ENCODE results near the gene NEUROD2.

DNA sequence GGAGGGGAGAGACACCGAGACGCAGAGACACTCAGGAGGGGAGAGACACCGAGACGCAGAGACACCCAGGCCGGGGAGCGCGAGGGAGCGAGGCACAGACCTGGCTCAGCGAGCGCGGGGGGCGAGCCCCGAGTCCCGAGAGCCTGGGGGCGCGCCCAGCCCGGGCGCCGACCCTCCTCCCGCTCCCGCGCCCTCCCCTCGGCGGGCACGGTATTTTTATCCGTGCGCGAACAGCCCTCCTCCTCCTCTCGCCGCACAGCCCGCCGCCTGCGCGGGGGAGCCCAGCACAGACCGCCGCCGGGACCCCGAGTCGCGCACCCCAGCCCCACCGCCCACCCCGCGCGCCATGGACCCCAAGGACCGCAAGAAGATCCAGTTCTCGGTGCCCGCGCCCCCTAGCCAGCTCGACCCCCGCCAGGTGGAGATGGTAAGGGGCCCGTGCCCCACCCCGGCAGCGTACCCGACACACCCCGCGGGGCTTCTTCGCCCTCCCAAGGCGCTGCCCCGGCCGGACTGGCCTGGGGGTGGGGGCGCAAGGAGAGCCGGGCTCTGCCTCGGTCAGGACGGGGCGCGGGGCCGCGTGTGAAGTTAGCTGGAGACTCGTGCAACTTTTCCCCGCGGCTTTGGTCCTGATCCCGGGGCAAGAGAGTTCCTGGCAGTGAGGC is 19.5 kb upstream of the NEUROD2 start:
- TF ChIP-seq, protein P1, sequence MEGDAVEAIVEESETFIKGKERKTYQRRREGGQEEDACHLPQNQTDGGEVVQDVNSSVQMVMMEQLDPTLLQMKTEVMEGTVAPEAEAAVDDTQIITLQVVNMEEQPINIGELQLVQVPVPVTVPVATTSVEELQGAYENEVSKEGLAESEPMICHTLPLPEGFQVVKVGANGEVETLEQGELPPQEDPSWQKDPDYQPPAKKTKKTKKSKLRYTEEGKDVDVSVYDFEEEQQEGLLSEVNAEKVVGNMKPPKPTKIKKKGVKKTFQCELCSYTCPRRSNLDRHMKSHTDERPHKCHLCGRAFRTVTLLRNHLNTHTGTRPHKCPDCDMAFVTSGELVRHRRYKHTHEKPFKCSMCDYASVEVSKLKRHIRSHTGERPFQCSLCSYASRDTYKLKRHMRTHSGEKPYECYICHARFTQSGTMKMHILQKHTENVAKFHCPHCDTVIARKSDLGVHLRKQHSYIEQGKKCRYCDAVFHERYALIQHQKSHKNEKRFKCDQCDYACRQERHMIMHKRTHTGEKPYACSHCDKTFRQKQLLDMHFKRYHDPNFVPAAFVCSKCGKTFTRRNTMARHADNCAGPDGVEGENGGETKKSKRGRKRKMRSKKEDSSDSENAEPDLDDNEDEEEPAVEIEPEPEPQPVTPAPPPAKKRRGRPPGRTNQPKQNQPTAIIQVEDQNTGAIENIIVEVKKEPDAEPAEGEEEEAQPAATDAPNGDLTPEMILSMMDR (conservative IDR thresholded peaks at IDR 0.05): no peak
- TF ChIP-seq ZFX (IDR thresholded peaks at IDR 0.05): no peak
